Ishikawa (cell line): ENCODE data around the gene INPP5K.

ENCODE experiments used
- CEBPB ChIP-seq: IDR thresholded peaks from 2 replicates; pipeline ENCODE4 v1.6.1; 2012
- CREB1 ChIP-seq: IDR thresholded peaks from 2 replicates; pipeline ENCODE4 v1.6.1; 2012; ENCODE audit warnings: low read depth
- EGR1 ChIP-seq: IDR thresholded peaks from 2 replicates; pipeline ENCODE4 v1.6.1; 2012
- EP300 ChIP-seq: IDR thresholded peaks from 2 replicates; pipeline ENCODE4 v1.6.1; 2012; ENCODE audit warnings: borderline replicate concordance
- FOXM1 ChIP-seq: IDR thresholded peaks from 2 replicates; pipeline ENCODE4 v1.6.1; 2012; ENCODE audit warnings: low read depth, borderline replicate concordance
- MAX ChIP-seq: IDR thresholded peaks from 2 replicates; pipeline ENCODE4 v1.6.1; 2012
- NFIC ChIP-seq: IDR thresholded peaks from 2 replicates; pipeline ENCODE4 v1.6.1; 2012
- RAD21 ChIP-seq: IDR thresholded peaks from 2 replicates; pipeline ENCODE4 v1.6.1; 2012; ENCODE audit warnings: low read depth
- TAF1 ChIP-seq: IDR thresholded peaks from 2 replicates; pipeline ENCODE4 v1.6.1; 2012; ENCODE audit warnings: low read depth, mild to moderate bottlenecking
- TCF12 ChIP-seq: IDR thresholded peaks from 2 replicates; pipeline ENCODE4 v1.6.1; 2012; ENCODE audit warnings: low read depth
- TEAD4 ChIP-seq: IDR thresholded peaks from 2 replicates; pipeline ENCODE4 v1.6.1; 2012
- YY1 ChIP-seq: IDR thresholded peaks from 2 replicates; pipeline ENCODE4 v1.6.1; 2012; ENCODE audit warnings: low read depth
- ZBTB7A ChIP-seq: IDR thresholded peaks from 2 replicates; pipeline ENCODE4 v1.6.1; 2012; ENCODE audit warnings: low read depth
- TF ChIP-seq, protein P1 (sequence below): IDR thresholded peaks from 2 replicates; pipeline ENCODE4 v1.6.1; 2012; ENCODE audit warnings: low read depth, mild to moderate bottlenecking
- TF ChIP-seq, protein P2 (sequence below): IDR thresholded peaks from 2 replicates; pipeline ENCODE4 v1.6.1; 2012

Gene INPP5K

DNA sequence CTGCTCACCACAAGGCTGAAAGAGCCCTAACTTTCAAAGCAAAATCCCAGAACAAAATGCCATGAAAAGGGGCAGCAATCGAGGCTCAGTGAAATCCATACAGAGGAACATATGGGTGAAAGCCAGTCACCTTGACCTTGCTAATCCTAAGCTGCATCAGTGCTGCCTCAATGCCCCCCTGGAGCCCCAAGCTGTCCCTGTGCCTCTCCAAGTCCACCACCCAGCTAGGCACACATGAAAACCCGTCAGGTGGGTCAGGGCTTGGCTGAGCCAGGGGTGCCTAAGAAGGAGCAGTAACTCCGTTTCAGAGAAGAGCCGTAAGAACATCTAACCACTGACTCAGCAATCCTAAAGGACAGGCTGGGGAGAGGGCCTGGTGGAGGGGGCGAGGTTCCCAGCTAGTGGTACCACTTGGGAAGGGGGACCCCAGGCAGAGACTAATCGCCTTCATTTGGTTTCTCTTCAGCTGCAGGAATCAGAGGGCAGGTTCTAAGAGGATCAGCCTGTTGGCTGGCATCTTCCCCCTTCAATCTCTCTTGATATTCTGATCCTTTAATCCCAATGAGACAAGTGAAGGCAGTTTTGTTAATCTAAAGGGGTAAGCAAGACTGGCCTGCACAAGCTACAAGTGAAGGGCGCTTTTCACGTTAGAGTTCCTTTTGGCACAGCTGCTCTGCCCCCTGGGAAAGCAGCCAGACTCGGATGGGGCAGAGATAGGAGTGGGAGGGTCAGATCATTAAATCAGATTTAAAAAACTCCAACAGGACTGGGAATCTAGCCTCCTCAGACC is 38.5 kb upstream of the INPP5K start:
- TF ChIP-seq CEBPB (no peak), ZBTB7A (no peak), RAD21 (no peak), EP300 (no peak), NFIC (no peak), MAX (no peak), FOXM1 (no peak), TAF1 (no peak), TEAD4 (no peak), EGR1 (no peak), TCF12 (no peak), YY1 (no peak), CREB1 (no peak)
- TF ChIP-seq, protein P1, sequence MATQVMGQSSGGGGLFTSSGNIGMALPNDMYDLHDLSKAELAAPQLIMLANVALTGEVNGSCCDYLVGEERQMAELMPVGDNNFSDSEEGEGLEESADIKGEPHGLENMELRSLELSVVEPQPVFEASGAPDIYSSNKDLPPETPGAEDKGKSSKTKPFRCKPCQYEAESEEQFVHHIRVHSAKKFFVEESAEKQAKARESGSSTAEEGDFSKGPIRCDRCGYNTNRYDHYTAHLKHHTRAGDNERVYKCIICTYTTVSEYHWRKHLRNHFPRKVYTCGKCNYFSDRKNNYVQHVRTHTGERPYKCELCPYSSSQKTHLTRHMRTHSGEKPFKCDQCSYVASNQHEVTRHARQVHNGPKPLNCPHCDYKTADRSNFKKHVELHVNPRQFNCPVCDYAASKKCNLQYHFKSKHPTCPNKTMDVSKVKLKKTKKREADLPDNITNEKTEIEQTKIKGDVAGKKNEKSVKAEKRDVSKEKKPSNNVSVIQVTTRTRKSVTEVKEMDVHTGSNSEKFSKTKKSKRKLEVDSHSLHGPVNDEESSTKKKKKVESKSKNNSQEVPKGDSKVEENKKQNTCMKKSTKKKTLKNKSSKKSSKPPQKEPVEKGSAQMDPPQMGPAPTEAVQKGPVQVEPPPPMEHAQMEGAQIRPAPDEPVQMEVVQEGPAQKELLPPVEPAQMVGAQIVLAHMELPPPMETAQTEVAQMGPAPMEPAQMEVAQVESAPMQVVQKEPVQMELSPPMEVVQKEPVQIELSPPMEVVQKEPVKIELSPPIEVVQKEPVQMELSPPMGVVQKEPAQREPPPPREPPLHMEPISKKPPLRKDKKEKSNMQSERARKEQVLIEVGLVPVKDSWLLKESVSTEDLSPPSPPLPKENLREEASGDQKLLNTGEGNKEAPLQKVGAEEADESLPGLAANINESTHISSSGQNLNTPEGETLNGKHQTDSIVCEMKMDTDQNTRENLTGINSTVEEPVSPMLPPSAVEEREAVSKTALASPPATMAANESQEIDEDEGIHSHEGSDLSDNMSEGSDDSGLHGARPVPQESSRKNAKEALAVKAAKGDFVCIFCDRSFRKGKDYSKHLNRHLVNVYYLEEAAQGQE: no peak
- TF ChIP-seq, protein P2, sequence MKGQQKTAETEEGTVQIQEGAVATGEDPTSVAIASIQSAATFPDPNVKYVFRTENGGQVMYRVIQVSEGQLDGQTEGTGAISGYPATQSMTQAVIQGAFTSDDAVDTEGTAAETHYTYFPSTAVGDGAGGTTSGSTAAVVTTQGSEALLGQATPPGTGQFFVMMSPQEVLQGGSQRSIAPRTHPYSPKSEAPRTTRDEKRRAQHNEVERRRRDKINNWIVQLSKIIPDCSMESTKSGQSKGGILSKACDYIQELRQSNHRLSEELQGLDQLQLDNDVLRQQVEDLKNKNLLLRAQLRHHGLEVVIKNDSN: no peak

- TF ChIP-seq MAX (no peak), EGR1 (no peak), TAF1 (no peak), CEBPB (no peak), CREB1 (no peak)
Observed at GRCh38 chr17:1553354-1554266, 37.2 kb upstream of the INPP5K start.

- no peak for TF ChIP-seq TAF1
- TF ChIP-seq NFIC: no peak
- no peak for TF ChIP-seq TCF12
- TF ChIP-seq MAX: no peak
- TF ChIP-seq, protein P2: no peak
Observed at GRCh38 chr17:1552932-1553331, 36.5 kb upstream of the INPP5K start.

- TF ChIP-seq MAX (no peak), EGR1 (no peak), ZBTB7A (no peak), EP300 (no peak), YY1 (no peak)
- TF ChIP-seq, protein P1: no peak
Observed at GRCh38 chr17:1551741-1552140, 35.3 kb upstream of the INPP5K start.

GRCh38 chr17:1548032-1548431 is 31.6 kb upstream of the INPP5K start:
- TF ChIP-seq EP300 (no peak), TCF12 (no peak), NFIC (no peak), EGR1 (no peak), RAD21 (no peak), FOXM1 (no peak), TAF1 (no peak), MAX (no peak), TEAD4 (no peak), CREB1 (no peak)
- TF ChIP-seq, protein P1: no peak
- TF ChIP-seq, protein P2: no peak
